Measurements from ENCODE around the gene UQCR10.
A peak's percentile ranks its signal among the peaks of the same experiment; 100 is the strongest.

The UQCR10 gene

DNA sequence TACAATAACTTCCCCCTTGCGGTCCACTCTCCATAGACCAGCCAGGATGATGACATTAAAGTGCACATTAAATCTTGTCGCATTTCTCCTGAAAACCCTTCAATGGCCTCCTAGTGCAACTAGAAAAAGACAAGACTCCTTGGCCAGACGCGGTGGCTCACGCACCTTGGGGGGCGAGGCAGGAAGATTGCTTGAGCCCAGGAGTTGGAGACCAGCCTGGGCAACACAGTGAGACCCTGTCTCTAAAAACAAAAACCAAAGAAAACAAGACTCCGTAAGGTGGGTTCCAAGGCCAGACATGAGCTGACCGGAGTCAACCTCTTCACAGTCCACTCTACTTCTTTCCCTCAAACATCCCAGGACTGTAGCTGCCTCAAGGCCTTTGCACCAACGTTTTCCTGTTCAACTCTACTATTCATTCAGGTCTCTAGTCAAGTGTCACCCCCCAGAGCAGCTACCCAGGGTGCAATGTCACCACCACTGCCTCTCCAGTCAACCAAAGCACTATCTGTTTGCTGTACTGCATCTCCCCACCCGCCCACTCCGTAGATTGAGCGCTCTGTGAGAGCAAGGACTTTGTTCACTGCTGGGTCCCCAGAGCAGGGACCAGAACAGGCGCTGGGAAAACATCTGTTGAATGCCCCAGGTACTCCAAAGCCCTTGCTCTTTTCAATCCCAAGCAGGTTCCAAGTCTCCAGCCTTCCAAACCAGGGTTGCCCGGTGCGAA, 1.1 kb upstream of the UQCR10 start:
- DNase-seq (ENCODE audit: low read depth) = no peak

DNA sequence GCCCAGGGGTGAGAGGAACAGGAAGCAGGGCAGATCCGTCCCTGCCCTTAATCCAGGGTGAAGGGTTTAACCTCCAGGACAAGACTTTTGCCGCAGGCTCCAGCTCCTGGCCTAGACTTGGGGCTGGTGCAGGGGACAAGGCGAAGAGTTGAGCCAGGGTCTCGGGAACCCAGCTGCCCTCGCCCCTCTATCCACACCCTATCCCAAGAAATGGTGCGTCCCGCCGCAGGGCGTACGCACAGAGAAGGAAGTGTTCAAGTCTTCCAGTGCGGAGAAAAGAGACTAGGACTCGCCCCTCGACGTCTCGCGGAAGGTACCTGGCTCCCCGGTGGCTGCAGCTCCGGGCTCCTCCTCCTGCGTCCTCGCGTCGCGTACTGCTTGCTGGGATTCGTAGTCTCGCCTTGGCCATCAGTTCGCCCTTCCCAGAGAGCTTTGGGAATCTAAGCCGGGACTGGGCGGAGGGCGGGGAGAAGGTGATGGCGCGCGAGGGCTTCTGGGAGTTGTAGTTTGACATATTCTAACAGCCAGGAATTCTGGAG, 468 bp upstream of the UQCR10 start, which contains the start of gene ZMAT5:
ZMAT5 (minus strand) TSS at position 376 of the 539 bp plus-strand sequence. CDS start 18,463 bp downstream, outside the sequence.
- peak; percentile 93 for DNase-seq (ENCODE audit: low read depth)

DNA sequence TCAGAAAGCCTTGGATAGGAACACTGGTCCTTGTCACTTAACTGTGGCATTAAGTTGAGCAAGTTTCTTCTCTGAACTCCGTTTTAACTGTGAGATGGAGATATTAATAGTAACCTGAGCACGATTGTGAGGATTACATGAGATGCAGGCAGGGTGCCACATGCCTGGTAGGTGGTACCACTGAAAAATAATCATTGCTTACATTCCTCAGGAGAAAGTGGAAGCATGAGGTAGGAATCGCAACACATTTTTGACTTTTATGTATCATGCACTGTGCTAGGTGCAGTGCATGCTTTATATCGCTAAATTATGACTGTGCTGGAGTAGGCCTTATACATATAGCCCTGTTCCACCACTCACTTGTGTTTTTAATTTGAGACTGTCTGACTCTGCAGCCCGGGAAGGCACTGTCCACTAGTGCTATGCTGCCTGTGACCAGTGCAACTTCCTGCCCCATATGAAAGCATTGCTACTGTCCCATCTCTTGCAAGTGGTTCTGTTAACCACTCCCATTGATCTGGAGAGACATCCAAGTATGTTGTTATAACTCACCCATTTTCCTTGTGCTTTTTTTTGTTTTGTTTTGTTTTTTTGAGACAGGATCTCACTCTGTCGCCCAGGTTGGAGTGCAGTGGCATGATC, 1.0 kb downstream of the UQCR10 start:
- DNase-seq (ENCODE audit: low read depth) = no peak

DNA sequence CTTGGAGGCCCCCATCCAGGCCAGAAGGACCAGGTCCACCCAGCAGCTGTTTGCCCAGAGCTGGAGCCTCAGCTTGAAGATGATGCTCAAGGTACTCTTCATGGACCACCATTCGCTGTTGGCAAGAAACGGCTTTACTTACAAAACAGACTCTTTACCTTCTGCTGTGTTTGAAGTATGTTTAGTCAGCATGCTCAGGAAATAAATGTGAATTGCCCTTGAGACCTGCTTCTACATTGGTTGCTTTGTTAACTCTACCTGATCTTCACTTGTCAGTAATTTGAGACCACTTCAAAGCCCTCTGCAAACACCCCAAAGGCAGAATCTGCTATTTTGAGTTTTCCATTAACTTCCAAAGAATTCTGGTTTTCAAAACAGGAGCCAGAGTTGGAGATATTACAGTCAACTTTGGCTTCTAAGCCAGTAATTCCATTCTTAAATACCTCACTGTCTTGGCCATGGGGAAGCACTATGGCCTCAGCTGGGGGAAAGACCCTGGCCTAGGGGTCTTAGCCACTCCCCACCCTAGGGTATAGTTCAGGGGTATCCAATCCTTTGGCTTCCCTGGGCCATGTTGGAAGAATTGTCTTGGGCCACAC, 2.7 kb downstream of the UQCR10 start:
- DNase-seq (ENCODE audit: low read depth) = no peak

DNA sequence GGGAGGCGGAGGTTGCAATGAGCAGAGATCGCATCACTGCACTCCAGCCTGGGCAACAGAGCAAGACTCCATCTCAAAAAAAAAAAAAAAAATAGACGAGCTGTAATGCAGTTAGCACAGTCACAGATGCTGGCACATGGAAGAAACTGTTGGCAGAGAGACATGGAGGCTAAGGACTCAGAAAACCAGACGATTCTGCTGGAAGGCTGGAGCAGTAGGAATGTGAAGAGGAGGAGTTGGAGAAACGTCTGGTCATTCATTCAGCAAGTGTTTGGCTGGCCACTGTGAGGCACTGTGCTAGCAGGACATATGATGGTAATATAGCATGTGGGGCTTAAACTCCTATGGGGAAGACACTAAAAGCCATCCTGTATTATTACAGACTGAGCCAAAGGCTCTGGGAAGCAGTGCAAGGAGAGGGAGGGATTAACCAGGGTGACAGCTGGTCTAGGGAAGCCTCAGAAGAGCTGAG, 5.0 kb downstream of the UQCR10 start:
- peak; percentile 69 for DNase-seq (ENCODE audit: low read depth)

DNA sequence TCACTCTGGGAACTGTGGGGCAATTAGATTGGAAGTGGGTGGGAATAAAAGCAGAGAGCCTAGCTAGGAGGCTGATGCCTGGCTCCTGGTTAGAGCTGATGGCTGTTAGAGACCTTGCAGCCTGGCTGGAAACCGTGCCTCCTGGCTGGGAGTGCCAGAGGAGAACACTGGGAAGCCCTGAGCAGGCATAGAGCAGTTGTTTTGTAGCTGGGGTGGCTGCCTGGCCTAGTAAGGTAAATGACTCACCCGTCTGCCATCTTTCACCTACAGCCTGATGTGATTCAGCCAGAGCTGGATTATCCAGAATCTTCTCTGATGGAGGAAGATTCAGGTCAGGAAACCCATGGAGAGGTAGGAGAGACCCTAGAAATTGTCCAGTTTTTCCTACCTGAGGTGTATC, 6.1 kb downstream of the UQCR10 start:
- no peak for DNase-seq (ENCODE audit: low read depth)

DNA sequence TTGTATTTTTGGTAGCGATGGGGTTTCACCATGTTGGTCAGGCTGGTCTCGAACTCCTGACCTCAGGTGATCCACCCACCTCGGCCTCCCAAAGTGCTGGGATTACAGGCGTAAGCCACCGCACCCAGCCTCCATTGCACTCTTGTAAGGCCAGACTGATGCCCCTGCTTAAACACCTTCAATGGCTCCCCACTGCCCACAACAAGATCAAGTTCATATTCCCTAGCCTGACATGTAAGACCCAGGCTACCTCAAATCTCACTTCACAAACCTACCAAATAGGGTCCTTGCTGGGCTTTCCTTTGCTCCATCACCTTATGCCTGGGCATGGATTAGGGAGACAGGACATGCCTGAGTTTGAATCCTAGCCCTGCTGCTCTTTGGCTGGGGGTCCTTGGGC, 13.1 kb downstream of the UQCR10 start:
- DNase-seq (ENCODE audit: low read depth) = no peak

DNA sequence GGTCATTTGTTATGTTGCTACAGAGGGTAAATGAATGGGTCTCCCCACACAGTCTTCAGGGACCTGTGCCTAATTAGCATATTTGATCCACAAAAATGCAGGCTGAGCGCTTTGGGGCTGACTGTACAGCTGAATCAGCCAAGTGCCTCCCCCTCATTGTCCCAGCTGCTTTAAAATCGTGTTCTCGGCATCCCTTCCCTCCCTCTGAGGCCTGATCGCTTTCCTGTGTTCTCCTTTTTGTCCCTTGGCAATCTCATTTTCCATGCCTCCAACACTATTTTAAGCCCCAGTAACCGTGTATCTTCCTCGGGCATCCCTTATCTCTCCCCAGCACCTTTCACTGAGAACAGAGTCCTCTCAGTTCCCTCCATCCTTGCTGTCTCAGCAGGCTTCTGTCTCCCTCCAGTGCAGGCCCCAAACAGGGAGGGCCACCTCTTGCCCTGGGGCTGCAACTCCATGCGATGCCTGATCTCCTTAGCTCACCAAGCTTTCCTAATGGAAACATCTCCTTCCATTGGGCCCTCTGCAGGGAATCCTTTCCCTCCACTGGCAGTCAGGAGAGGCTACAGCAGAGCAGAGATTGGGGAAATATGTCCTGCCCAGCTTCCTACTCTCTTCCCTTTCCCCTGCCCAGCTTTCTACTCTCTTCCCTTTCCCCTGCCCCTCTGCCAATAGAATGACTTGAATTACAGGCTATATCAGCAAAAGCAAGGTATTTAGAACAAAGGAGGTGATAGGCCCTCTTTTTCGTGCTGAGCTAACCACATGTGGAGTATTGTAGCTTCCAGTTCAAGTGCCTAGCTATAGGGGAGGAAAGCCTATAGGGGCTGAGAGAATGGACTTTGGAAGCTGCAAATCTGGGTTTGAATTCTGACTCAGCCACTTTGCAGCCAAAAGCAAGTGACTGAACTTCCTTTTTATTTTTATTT, 13.8 kb downstream of the UQCR10 start:
- DNase-seq (ENCODE audit: low read depth) = peak; percentile 66

DNA sequence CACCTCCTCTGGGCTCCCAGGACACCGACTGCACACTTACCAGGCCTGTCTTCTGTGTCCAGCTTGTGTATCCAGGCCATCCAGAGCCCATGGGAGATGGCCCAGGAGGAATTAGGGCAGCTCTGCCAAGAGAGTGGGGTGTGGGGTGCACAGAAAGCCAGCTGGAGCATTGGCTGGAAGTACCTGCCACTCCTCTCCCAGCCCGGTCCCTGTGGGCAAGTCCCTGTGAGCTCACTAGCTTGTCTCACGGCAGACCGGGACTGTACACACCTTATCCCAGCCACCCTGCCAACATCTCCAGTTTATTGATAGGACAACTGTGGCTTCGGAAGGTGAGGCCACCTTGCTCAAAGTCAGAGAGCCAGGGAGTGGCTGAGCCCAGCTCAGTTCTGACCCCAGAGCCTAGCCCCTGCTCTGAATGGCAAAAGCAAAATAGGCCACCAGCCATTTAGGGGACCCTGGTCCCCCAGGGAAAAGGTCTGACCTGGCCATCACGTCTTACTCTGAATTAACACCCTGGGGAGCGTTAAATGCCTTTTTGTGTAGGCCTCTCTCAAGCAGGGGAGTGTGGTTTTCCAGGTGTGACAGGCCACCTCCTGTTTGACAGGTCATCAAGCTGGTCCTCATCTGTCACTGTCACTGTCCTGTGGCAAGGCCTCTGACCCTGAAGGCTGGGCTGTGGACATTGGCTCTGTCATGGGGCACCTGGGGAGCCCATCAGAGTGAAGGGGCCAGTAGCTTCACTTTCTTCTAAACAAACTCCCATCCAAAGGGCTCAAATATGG, 15.1 kb downstream of the UQCR10 start:
- no peak for DNase-seq (ENCODE audit: low read depth)

DNA sequence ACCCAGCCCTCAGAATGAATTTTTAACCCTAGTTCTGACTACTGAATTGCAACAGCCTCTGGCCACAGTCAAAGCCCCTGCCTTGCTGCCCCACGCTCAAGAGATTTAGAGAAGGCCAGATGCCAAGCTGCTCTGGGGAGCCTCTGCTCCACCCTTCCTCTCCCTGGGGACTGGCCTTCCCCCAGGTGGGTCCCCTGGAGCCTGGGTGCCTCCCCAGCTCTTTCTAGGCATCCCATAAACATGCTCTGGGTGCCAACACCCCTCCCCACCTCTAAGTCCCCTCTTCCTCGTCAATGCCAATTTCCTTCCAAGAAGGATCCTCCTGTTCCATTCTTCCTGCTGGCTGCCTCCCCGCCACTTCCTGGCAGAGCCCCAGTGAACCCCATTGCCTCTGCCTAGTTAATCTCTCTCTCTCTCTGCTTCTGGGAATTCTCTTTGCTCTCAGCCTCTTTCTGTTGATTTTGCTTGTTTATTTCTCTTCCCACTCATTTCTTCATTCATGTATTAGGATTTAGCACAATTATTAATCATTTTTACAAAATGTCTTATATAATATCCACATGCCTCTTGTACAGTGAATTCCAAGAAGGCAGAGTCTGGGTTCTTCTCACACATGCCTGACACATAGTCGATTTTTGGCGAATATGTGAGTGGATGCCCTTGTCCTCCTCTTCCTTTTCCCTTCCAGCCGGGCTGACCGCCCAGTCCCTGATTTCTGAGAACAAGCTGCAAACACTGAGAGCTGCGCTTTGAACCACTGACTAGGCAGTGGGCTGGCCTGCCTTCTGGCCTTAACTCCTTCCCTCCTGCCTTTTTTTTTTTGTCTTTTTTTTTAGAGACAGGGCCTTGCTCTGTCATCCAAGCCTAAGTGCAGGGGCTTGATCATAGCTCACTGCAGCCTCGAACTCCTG, 17.5 kb downstream of the UQCR10 start:
- no peak for DNase-seq (ENCODE audit: low read depth)

DNA sequence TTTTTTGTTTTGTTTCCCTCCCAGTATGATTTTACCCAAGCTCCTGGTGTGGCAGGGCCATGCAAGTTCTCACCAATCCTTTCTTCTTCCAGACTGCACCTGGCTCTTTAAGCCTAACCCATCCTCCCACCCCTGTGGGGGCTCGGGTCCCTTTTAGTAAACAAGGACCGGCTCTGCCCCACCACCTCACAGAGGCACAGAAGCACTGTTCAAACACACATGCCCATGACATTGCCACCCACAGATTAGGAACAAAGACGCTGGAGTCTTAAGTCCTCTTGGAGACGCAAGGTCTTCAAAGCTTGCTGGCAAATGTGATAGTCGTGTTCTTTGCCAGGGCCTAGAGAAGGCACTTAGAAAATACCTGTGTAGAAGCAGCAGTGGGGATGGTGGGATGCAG, 18.9 kb downstream of the UQCR10 start:
- no peak for DNase-seq (ENCODE audit: low read depth)

DNA sequence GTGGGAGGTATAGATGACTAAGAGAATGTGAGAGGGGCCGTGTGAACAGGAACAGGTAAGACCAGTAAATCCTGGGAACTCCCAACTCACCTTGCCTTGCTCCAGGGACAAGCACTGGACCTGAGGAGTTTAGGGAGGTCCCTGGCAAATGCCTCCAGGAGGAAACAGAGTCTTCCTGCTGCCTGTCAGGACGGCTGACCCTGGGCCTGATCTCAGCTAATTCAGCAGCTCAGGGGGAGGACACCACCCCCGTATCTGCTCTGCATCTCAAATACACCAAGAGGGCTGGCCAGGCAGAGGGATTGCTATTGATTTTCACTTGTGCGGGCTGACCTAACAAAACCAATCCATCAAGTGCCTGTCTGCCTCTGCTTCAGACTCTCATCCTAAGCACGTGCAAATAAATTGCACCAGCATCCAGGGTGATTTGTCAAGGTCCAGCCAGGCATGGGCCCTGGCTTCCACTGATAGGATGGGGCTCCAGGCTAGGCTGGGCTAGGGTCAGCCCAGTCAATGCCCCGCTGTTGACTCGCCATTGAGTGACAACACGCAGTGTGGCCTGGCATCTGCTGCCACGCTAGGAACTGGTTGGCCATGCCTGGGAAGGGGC, 20.3 kb downstream of the UQCR10 start:
- DNase-seq (ENCODE audit: low read depth) = no peak

DNA sequence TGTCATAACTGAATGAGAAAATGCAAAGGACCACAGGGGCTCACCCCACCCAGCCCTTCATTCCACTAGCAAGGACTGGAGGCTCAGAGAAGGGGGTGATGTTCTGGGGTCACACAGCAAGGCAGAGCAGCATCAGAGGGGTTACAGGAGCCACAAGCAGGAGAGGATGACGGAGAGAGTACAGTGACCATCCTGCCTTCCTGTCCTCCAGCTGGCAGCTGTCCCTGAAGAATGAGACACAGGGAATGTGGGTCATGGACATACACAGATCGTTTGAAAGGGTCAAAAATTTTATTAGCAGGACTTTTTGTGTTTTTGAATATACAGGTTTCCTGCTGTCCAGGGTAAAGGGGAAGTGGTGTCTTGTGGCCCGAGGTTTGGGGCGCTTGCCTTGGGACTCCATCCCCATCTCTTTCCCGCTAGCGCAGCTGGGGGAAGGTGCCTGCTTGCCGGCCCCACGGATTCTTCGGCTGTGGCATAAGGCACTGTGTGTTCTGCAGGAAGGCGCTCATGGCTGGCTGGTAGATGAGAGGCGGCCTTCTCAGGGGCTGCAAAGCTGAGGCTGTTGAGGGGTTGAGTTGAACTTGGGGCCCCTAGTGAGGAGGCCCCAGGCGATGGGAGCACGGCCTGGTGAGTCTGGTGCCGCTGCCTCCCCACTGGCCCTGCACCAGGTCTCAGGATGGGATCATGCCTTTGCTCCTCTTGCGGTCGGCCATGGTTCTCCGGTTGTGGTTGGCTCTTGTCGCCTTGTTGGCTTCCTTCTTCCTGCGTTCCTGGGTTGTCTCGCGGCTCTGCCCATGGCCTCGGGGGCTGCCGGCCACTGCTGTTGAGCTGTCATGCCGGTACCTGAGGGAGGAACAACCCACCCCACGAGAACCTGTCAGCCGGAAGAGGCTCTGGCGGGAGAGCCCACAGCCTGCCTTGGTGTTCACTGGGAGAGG, 21.4 kb downstream of the UQCR10 start:
- DNase-seq (ENCODE audit: low read depth) = no peak

DNA sequence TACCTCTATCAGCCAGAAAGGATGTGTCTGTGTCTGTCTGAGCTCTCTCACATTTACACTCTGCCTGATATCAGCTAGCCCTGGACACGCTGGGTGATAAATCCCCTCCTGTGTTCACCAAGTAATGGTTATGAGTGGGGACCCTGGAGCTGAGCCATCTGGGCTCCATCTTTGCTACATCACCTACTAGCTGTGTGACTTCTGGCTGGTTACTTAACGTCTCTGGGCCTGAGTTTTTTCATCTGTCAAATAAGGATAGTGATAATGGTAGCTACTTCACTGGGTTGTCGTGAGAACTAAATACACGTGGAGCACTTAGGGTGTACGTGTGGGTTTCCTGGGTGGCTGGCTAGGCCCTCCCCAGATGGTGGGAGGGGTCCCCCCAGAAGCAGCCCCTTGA, 22.9 kb downstream of the UQCR10 start:
- DNase-seq (ENCODE audit: low read depth) = no peak

DNA sequence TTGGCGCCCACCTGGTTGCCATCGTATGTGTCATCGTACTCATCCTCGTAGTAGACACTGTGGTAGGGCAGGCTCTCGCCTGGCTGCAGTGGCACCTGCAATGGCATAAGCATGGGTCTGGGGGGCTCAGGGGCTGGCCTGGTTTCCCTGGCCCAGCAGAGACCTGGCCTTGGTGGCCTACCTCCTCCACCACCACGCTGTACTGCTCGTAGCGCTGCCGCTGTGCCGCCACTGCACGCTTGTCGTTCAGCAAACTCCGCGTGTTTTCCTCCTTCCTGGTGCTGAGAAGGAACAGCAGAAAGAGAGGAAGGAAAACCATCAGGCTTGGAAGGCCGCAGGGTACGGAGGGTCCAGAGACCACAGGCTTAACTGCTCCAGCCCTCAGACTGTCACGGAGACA, 26.2 kb downstream of the UQCR10 start:
- no peak for DNase-seq (ENCODE audit: low read depth)

DNA sequence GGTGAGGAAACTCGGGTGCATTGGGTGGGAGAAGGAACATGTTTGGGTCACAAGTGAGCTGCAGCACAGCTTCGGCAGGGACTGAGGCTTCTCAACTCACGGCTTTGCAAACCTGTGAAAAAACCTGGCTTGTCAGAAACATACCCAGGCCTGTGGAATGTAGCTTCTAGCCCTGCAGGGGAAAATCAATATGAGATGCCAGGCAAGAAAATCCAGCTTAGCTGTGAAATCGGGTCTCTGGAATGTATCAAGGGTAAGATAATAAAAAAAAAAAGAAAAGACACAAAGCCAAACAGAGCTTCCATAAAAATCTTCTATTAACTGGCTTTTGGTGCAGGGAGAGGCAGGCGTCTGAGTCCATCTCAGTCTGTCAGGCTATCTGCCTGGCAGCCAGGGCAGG, 28.5 kb downstream of the UQCR10 start:
- DNase-seq (ENCODE audit: low read depth) = no peak

DNA sequence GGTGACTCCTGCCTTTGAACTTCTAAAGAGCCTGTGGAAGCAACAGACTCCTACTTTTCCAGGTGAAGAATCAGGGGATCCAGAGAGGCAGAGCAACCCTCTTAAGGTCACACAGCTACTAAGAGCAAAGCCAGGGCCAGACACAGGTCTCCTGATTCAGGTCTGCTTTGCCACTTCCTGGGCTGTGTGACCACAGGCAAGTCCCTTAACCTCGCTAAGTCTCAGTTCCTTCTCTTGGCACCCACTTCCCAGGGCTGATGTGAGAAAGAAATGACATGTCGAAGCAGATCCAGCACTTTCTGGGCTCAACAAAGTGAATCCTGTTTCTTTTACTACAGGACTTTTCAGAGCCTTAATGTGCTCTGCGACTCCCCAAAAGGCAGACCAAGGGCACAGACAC, 30.2 kb downstream of the UQCR10 start:
- DNase-seq (ENCODE audit: low read depth) = no peak

DNA sequence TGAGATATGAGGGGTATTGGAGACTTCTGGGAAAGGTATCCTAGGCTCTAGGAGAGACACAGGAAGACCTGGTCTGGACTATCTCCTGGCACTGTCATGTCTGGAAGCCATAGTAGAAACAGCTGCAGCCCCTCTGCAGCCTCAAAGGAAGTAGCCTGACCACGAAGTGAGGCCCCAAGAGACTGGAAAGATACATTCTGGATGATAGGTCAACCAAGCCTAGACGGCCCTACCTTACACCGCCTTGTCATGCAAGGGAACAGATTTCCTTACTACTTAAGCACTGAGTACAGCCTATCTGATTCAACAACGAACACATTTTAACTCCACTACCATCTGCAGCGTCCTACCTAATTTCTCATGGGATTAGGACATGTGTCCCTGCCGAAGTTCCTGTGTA, 31.1 kb downstream of the UQCR10 start:
- DNase-seq (ENCODE audit: low read depth) = no peak

All from fibroblast of the conjunctiva (primary cell).